Esophagus squamous epithelium (tissue), 5 donors: ENCODE data around the gene PLEKHS1. TPM values are rescaled to one million over a fixed set of nuclear protein-coding genes. Genes with fewer than 3 reads are reported as not detected.
A peak's percentile ranks its signal among the peaks of the same experiment; 100 is the strongest.

Source experiments
- DNase-seq: peaks from one replicate; lab custom pipeline; 2025; lab: John Stamatoyannopoulos, UW
- H3K27ac ChIP-seq, 4 donors: fragments of 200-600 bp; sonication (generic); one replicate each; pipeline ENCODE4 v1.5.1; 2016 to 2019; ENCODE audit warnings: mild to moderate bottlenecking in 1 of 4
- H3K27me3 ChIP-seq, 4 donors: fragments of 200-600 bp; sonication (generic); 1 replicate in 3 of 4; 2 replicates in 1 of 4; pipeline versions ENCODE4 v1.5.1 to v1.6.0; 2017 to 2021; ENCODE audit warnings: antibody characterized with exemption in 1 of 4
- H3K36me3 ChIP-seq, 3 donors: fragments of 200-600 bp; sonication (generic); one replicate each; pipeline ENCODE4 v1.5.1; 2016 to 2019
- H3K4me1 ChIP-seq, 3 donors: fragments of 200-600 bp; sonication (generic); one replicate each; pipeline ENCODE4 v1.5.1; 2017 to 2019
- H3K4me3 ChIP-seq, 4 donors: fragments of 200-600 bp; sonication (generic); 1 replicate in 3 of 4; 2 replicates in 1 of 4; pipeline ENCODE4 v1.5.1; 2016 to 2019; ENCODE audit warnings: mild to moderate bottlenecking in 2 of 4, moderate library complexity in 1 of 4
- H3K9me3 ChIP-seq, 3 donors: fragments of 200-600 bp; sonication (generic); one replicate each; pipeline ENCODE4 v1.5.1; 2016 to 2019
- CTCF ChIP-seq, 6 experiments: fragments of 450-650 bp in 4 of 6; fragments of 200-600 bp in 2 of 6; sonication (generic) in 2 of 6; IDR thresholded peaks; one replicate each; pipeline ENCODE4 v1.5.1; 2016 to 2019; ENCODE audit warnings: antibody characterized with exemption in 6 of 6, mild to moderate bottlenecking in 4 of 6, moderate library complexity in 4 of 6
- POLR2A ChIP-seq, 4 donors: fragments of 450-650 bp; IDR thresholded peaks; one replicate each; pipeline ENCODE4 v1.6.1; 2017; ENCODE audit warnings: antibody characterized with exemption in 4 of 4, mild to moderate bottlenecking in 4 of 4, moderate library complexity in 3 of 4
- WGBS, 2 donors: methylation state at CpG; one replicate each; pipeline ENCODE4 v1.1.5; 2018; 5-methylcytosine and 5-hydroxymethylcytosine counted together
- intact Hi-C: fragments of 100-400 bp; cut with DNase I; formaldehyde crosslinking; loops from one replicate; pipeline ENCODE4 v1.15.0; 2022
- total RNA-seq, 4 donors: library from RNA; depleted of rRNA; stranded (reverse); fragments of >200 nt; gene quantifications; one replicate each; pipeline ENCODE4 v1.1.0, GENCODE V29; 2016
- donor health status: DM: yes; HTN: yes; CAD: no.

The PLEKHS1 gene
- total RNA-seq, 4 donors from 2014 or later: 0.82 TPM; not detected in 3

DNA sequence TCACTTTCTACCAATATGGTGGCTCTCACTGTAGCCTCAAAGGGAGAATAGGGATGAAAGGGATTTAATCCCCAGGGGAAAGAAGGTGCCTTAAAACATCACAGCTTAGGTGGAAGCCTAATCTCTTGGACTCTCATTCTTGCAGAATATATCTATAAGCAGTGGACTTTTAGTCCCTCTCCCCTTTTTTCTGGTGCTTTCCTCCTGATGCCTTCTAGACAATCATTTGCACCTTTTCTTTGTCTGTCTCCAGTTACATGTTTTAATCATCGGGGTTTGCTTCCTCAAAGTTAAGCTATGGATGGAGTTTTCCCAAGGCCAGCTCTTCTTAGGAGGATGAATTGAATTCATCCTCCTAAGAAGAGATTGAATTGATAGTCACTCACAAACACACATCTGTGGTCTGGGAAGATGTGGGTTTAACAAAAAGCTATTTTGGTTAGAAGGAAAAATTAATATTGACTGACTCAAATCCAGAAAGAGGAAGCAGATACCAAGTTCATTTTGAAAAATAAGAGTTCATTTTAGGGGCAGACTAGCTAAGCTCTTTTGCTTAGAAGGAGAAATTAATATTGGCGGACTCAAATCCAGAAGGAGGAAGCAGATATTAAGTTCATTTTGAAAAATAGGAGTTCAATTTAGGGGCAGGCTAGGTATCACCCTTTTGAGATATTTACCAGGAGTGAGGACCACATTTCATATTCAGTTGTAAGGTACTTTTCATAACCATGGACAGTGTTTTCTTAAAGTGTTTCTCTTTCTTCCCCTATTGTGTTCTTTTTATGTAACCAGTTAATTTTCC, 35.2 kb upstream of the PLEKHS1 start:
- no peak for DNase-seq
- H3K36me3 ChIP-seq: peaks cover 0 to 55% (median 5%) of the 10 kb centered on the region in 3 donors
- intact Hi-C loops: no loop called here
- TF ChIP-seq POLR2A (IDR thresholded peaks at IDR 0.05): no peak
- no peak for TF ChIP-seq CTCF (IDR thresholded peaks at IDR 0.05)
- no peaks in the 10 kb centered on the region for H3K27me3 ChIP-seq
- 66 to 76% methylated on average over 2 of the region's 2 CpGs for whole genome bisulfite sequencing, 2 donors
- H3K9me3 ChIP-seq: no peaks in the 10 kb centered on the region
- H3K4me1 ChIP-seq: peaks cover 0 to 15% (median 0%) of the 10 kb centered on the region in 3 donors
- no peak overlapping the region for H3K4me3 ChIP-seq
- H3K27ac ChIP-seq: no peak overlapping the region

DNA sequence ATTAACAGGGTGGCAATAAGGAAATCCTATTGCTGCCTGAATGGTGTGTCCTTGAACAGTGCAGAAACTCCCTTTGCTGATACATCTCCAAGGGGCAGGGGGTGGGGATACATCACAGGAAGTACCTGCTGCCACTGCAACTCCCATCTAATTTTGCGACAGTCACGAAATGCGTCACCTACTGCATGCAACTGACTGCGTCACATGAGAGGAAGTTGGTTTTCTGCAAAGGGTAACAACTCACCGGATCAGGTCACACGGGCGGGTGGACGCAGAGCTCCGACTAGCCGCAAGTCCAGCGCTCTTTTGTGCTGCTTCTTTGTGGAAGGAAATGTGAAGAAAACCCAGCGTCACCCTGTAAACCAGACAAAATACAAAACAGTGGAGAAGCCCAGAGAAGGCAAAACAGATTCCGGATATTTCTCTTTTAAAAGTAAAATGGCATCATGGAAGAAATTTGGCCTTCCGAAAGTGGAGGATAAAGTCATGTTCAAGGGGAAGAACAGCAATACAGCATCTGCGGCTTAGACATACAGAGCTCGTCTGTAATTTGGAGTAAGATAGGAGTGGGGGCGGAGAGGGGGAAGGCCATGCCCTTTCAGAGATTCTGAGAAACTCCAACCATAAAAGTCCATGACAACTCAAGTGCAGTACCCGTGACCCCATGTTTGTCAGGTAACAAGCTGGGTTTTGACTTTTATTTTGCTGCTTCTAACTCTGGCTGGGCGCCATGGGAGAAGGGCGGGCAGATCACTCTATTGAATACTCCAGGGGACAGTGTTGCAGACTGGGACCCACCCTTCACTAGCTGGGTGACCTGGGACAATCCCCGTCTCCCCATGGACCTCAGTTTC, 32.3 kb upstream of the PLEKHS1 start:
- peaks cover 0 to 83% (median 10%) of the 10 kb centered on the region in 3 donors for H3K36me3 ChIP-seq
- H3K4me1 ChIP-seq: no peaks in the 10 kb centered on the region
- no peak for DNase-seq
- no peak overlapping the region for H3K27ac ChIP-seq
- no peaks in the 10 kb centered on the region for H3K9me3 ChIP-seq
- intact Hi-C loops: no loop called here
- 94% methylated on average over 17 to 20 of the region's 21 CpGs for WGBS, 2 donors
- H3K4me3 ChIP-seq: no peak overlapping the region
- H3K27me3 ChIP-seq: no peaks in the 10 kb centered on the region
- no peak for TF ChIP-seq POLR2A (IDR thresholded peaks at IDR 0.05)
- no peak for TF ChIP-seq CTCF (IDR thresholded peaks at IDR 0.05)

DNA sequence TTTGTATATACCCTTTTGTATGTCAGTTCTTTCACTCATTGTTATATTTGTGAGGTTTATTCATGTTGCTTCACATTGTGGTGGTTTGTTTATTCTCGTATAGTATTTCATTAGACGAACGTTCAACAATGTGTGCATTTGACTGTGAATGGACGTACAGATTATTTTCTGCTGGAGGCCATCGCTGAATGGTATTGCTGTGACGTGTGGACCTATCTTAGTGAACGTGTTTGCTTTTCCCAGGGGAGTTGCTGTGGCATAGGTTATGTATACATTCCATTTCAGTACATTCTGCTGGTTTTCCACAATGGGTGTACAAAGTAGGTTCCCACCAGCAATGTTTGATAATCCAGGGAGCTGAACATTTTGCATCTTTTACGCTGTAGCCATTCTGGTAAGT, 31.1 kb upstream of the PLEKHS1 start:
- no peak overlapping the region for H3K27ac ChIP-seq
- no peak for DNase-seq
- no peaks in the 10 kb centered on the region for H3K27me3 ChIP-seq
- H3K36me3 ChIP-seq: peaks cover 0 to 85% (median 20%) of the 10 kb centered on the region in 3 donors
- 83 to 87% methylated on average over 8 of the region's 8 CpGs for WGBS, 2 donors
- H3K4me3 ChIP-seq: no peak overlapping the region
- no peaks in the 10 kb centered on the region for H3K4me1 ChIP-seq
- no peak for TF ChIP-seq CTCF (IDR thresholded peaks at IDR 0.05)
- TF ChIP-seq POLR2A (IDR thresholded peaks at IDR 0.05): no peak
- intact Hi-C loops: no loop called here
- no peaks in the 10 kb centered on the region for H3K9me3 ChIP-seq

GRCh38 chr10:113732160-113732881, 19.2 kb upstream of the PLEKHS1 start:
- DNase-seq: no peak
- Histone ChIP-seq H3K36me3 (peaks cover 0 to 37% (median 5%) of the 10 kb centered on the region in 3 donors), H3K4me3 (no peak overlapping the region), H3K27ac (peak overlapping the region in 1 of 4 donors; percentile 22), H3K9me3 (no peaks in the 10 kb centered on the region), H3K4me1 (peaks cover 0 to 12% (median 0%) of the 10 kb centered on the region in 3 donors), H3K27me3 (no peaks in the 10 kb centered on the region)
- TF ChIP-seq POLR2A (IDR thresholded peaks at IDR 0.05) (no peak), CTCF (IDR thresholded peaks at IDR 0.05) (no peak)
- 82 to 87% methylated on average over 7 to 9 of the region's 9 CpGs for WGBS, 2 donors
- intact Hi-C loops: no loop called here
